OCI-LY7 (cell line): ENCODE results near the gene ADPRM. TPM values are rescaled to one million over a fixed set of nuclear protein-coding genes. Genes with fewer than 3 reads are reported as not detected.

Experiments
- BruUV-seq: library from RNA; stranded (reverse); fragments of 400-500 nt; replicated peaks from 2 replicates; lab custom pipeline; 2021; lab: Mats Ljungman, UMichigan
- CTCF ChIA-PET: fragments of 300-600 bp; sonication (Branson Sonifier 250); formaldehyde crosslinking; loops from one replicate; lab custom pipeline; 2022; ENCODE audit warnings: antibody characterized with exemption; ENCODE audit not compliant: unreplicated experiment; lab: Charles Lee
- POLR2A ChIA-PET: fragments of 300-600 bp; sonication (Branson Sonifier 250); formaldehyde crosslinking; loops from one replicate; lab custom pipeline; 2022; ENCODE audit warnings: antibody characterized with exemption; lab: Charles Lee
- DNase-seq: peaks from one replicate; pipeline ENCODE4 v3.0.0-alpha.2; 2015; ENCODE audit warnings: low spot score
- H2AFZ ChIP-seq: fragments of 200-600 bp; sonication (generic), shearing (Covaris generic); 2 replicates; pipeline ENCODE4 v1.6.1; 2014; ENCODE audit warnings: mild to moderate bottlenecking, antibody characterized with exemption, low read length, moderate library complexity
- H3K27ac ChIP-seq: fragments of 200-600 bp; sonication (generic); 2 replicates; pipeline ENCODE4 v1.5.1; 2014; ENCODE audit warnings: mixed run types, low read depth, mild to moderate bottlenecking, moderate library complexity, low read length, inconsistent platforms; ENCODE audit not compliant: poor library complexity, severe bottlenecking
- H3K36me3 ChIP-seq: fragments of 200-600 bp; sonication (generic); 2 replicates; pipeline ENCODE4 v1.6.1; 2014; ENCODE audit warnings: mild to moderate bottlenecking, antibody characterized with exemption, low read length, moderate library complexity, mixed read lengths; ENCODE audit not compliant: insufficient read depth
- H3K4me1 ChIP-seq: fragments of 200-600 bp; sonication (generic); 2 replicates; pipeline ENCODE4 v1.5.1; 2014; ENCODE audit warnings: mild to moderate bottlenecking, low read length; ENCODE audit not compliant: insufficient read depth, poor library complexity, severe bottlenecking
- H3K4me2 ChIP-seq: fragments of 200-600 bp; sonication (generic); 2 replicates; pipeline ENCODE4 v1.6.1; 2014; ENCODE audit warnings: mild to moderate bottlenecking, low read length
- H3K4me3 ChIP-seq: fragments of 200-600 bp; sonication (generic); 2 replicates; pipeline ENCODE4 v1.5.1; 2014; ENCODE audit warnings: mild to moderate bottlenecking, low read depth, low read length; ENCODE audit not compliant: poor library complexity, severe bottlenecking
- H3K79me2 ChIP-seq: fragments of 200-600 bp; sonication (generic); 2 replicates; pipeline ENCODE4 v1.6.1; 2016; ENCODE audit warnings: low read depth, mild to moderate bottlenecking, low read length, moderate library complexity, mixed read lengths; ENCODE audit not compliant: insufficient read depth
- H3K9me2 ChIP-seq: fragments of 200-600 bp; sonication (generic); 2 replicates; pipeline ENCODE4 v1.6.1; 2016; ENCODE audit warnings: mild to moderate bottlenecking, low read length, mixed read lengths; ENCODE audit not compliant: insufficient read depth
- H3K9me3 ChIP-seq: fragments of 200-600 bp; sonication (generic); 2 replicates; pipeline ENCODE4 v1.6.1; 2014; ENCODE audit warnings: mild to moderate bottlenecking, mixed run types, low read length, mixed read lengths
- H4K20me1 ChIP-seq: fragments of 200-600 bp; sonication (generic); 2 replicates; pipeline ENCODE4 v1.6.1; 2014; ENCODE audit warnings: mild to moderate bottlenecking, antibody characterized with exemption, low read length, moderate library complexity, mixed read lengths; ENCODE audit not compliant: insufficient read depth
- CTCF ChIP-seq: fragments of 200-600 bp; sonication (generic); conservative IDR thresholded peaks from 2 replicates; pipeline ENCODE4 v1.5.1; 2014; ENCODE audit warnings: mild to moderate bottlenecking, antibody characterized with exemption, low read length, moderate library complexity, mixed read lengths
- EZH2phosphoT487 ChIP-seq: fragments of 200-600 bp; sonication (generic); IDR thresholded peaks from 2 replicates; pipeline ENCODE4 v1.6.1; 2018; ENCODE audit warnings: low read depth, borderline replicate concordance, mild to moderate bottlenecking, mixed run types, antibody characterized with exemption, low read length, moderate library complexity, mixed read lengths
- intact Hi-C: fragments of 100-400 bp; cut with micrococcal nuclease; formaldehyde crosslinking; loops from one replicate; pipeline ENCODE4 v1.10.0; 2022; ENCODE audit not compliant: unreplicated experiment
- total RNA-seq, 2 experiments: library from RNA; depleted of rRNA in 1 of 2; stranded (reverse); fragments of >200 nt in 1 of 2; shearing (Covaris generic) in 1 of 2; gene quantifications; 2 replicates each; pipeline ENCODE4 v1.2.3, GENCODE V29; 2014 to 2022

Gene ADPRM
- total RNA-seq, 2 experiments from 2014 or later = 5.5 to 7.0 TPM

GRCh38 chr17:10757067-10757466 lies 59.7 kb downstream of the ADPRM start:
- H4K20me1 ChIP-seq = no peaks in the 10 kb centered on the region
- H2AFZ ChIP-seq = no peak overlapping the region
- no peaks in the 10 kb centered on the region for H3K9me2 ChIP-seq
- no peaks in the 10 kb centered on the region for H3K4me1 ChIP-seq
- H3K4me3 ChIP-seq = no peak overlapping the region
- TF ChIP-seq CTCF = no peak
- no peak for TF ChIP-seq EZH2phosphoT487
- no peaks in the 10 kb centered on the region for H3K36me3 ChIP-seq
- no peaks in the 10 kb centered on the region for H3K9me3 ChIP-seq
- ChIA-PET POLR2A (interaction anchor here (1.1 kb wide), 1 partner anchor 16 kb away, joined by 4 read pairs; no protein-coding TSS in a partner anchor), CTCF (no interaction called here)
- no peak for DNase-seq
- no peaks in the 10 kb centered on the region for H3K79me2 ChIP-seq
- no peak overlapping the region for H3K4me2 ChIP-seq
- no peak overlapping the region for H3K27ac ChIP-seq
- intact Hi-C loops = no loop called here
- BruUV-seq = no TSS peak

GRCh38 chr17:10757647-10758046 lies 60.3 kb downstream of the ADPRM start:
- BruUV-seq = no TSS peak
- intact Hi-C loops = no loop called here
- H3K36me3 ChIP-seq = no peaks in the 10 kb centered on the region
- no peaks in the 10 kb centered on the region for H3K9me3 ChIP-seq
- H3K27ac ChIP-seq = no peak overlapping the region
- TF ChIP-seq CTCF (no peak), EZH2phosphoT487 (no peak)
- H4K20me1 ChIP-seq = no peaks in the 10 kb centered on the region
- H3K4me1 ChIP-seq = no peaks in the 10 kb centered on the region
- no peaks in the 10 kb centered on the region for H3K9me2 ChIP-seq
- no peaks in the 10 kb centered on the region for H3K79me2 ChIP-seq
- ChIA-PET CTCF (no interaction called here), POLR2A (interaction anchor here (1.1 kb wide), 1 partner anchor 16 kb away, joined by 4 read pairs; no protein-coding TSS in a partner anchor)
- no peak for DNase-seq
- H3K4me2 ChIP-seq = no peak overlapping the region
- no peak overlapping the region for H2AFZ ChIP-seq
- H3K4me3 ChIP-seq = no peak overlapping the region

GRCh38 chr17:10758062-10758461 lies 60.7 kb downstream of the ADPRM start:
- no TSS peak for BruUV-seq
- ChIA-PET POLR2A (interaction anchor here (1.1 kb wide), 1 partner anchor 17 kb away, joined by 4 read pairs; no protein-coding TSS in a partner anchor), CTCF (no interaction called here)
- H2AFZ ChIP-seq = no peak overlapping the region
- no peak for DNase-seq
- TF ChIP-seq EZH2phosphoT487 (no peak), CTCF (no peak)
- no peak overlapping the region for H3K27ac ChIP-seq
- H4K20me1 ChIP-seq = no peaks in the 10 kb centered on the region
- intact Hi-C loops = no loop called here
- H3K36me3 ChIP-seq = no peaks in the 10 kb centered on the region
- no peaks in the 10 kb centered on the region for H3K9me3 ChIP-seq
- H3K9me2 ChIP-seq = no peaks in the 10 kb centered on the region
- no peaks in the 10 kb centered on the region for H3K4me1 ChIP-seq
- H3K4me2 ChIP-seq = no peak overlapping the region
- no peaks in the 10 kb centered on the region for H3K79me2 ChIP-seq
- no peak overlapping the region for H3K4me3 ChIP-seq
